Measurements from ENCODE around the gene DNAJA3. TPM values are rescaled to one million over a fixed set of nuclear protein-coding genes. Genes with fewer than 3 reads are reported as not detected.

Gene DNAJA3
- total RNA-seq = 31.0 TPM

- peak; percentile 95 to 96 (median 96) for DNase-seq (ENCODE audit: low read depth in 2 of 3, low spot score in 2 of 3)
Observed at GRCh38 chr16:4425378-4426020, at the start of gene DNAJA3. DNAJA3 (plus strand) TSS chr16:4425868; CDS start chr16:4425882, 14 bp downstream.

GRCh38 chr16:4376126-4376892 lies 49.4 kb upstream of the DNAJA3 start:
- DNase-seq (ENCODE audit: low read depth in 2 of 3, low spot score in 2 of 3) = no peak

- DNase-seq (ENCODE audit: low read depth in 2 of 3, low spot score in 2 of 3) = no peak
Observed at GRCh38 chr16:4376893-4377572, 48.6 kb upstream of the DNAJA3 start.

- DNase-seq (ENCODE audit: low read depth in 2 of 3, low spot score in 2 of 3) = no peak
Observed at GRCh38 chr16:4377573-4378154, 48.0 kb upstream of the DNAJA3 start.

GRCh38 chr16:4378161-4378666 lies 47.5 kb upstream of the DNAJA3 start:
- DNase-seq (ENCODE audit: low read depth in 2 of 3, low spot score in 2 of 3) = no peak

- DNase-seq (ENCODE audit: low read depth in 2 of 3, low spot score in 2 of 3) = no peak
Observed at GRCh38 chr16:4378999-4379690, 46.5 kb upstream of the DNAJA3 start.

- DNase-seq (ENCODE audit: low read depth in 2 of 3, low spot score in 2 of 3) = no peak
Observed at GRCh38 chr16:4380119-4381063, 45.3 kb upstream of the DNAJA3 start.

- DNase-seq (ENCODE audit: low read depth in 2 of 3, low spot score in 2 of 3) = no peak
Observed at GRCh38 chr16:4381072-4381934, 44.4 kb upstream of the DNAJA3 start.

GRCh38 chr16:4381935-4382794 lies 43.5 kb upstream of the DNAJA3 start:
- DNase-seq (ENCODE audit: low read depth in 2 of 3, low spot score in 2 of 3) = no peak

GRCh38 chr16:4382795-4383357 lies 42.8 kb upstream of the DNAJA3 start:
- no peak for DNase-seq (ENCODE audit: low read depth in 2 of 3, low spot score in 2 of 3)

- DNase-seq (ENCODE audit: low read depth in 2 of 3, low spot score in 2 of 3) = no peak
Observed at GRCh38 chr16:4383591-4384444, 41.9 kb upstream of the DNAJA3 start.

GRCh38 chr16:4384509-4384942 lies 41.1 kb upstream of the DNAJA3 start:
- no peak for DNase-seq (ENCODE audit: low read depth in 2 of 3, low spot score in 2 of 3)

- no peak for DNase-seq (ENCODE audit: low read depth in 2 of 3, low spot score in 2 of 3)
Observed at GRCh38 chr16:4385066-4385788, 40.4 kb upstream of the DNAJA3 start.

- DNase-seq (ENCODE audit: low read depth in 2 of 3, low spot score in 2 of 3) = no peak
Observed at GRCh38 chr16:4385789-4386450, 39.7 kb upstream of the DNAJA3 start.

GRCh38 chr16:4386451-4386805 lies 39.2 kb upstream of the DNAJA3 start:
- DNase-seq (ENCODE audit: low read depth in 2 of 3, low spot score in 2 of 3) = no peak

Measured in hematopoietic multipotent progenitor cell (in vitro differentiated cells).